ENCODE results near the gene SC5D. TPM values are rescaled to one million over a fixed set of nuclear protein-coding genes. Genes with fewer than 3 reads are reported as not detected.
A peak's percentile ranks its signal among the peaks of the same experiment; 100 is the strongest.

The SC5D gene, protein sequence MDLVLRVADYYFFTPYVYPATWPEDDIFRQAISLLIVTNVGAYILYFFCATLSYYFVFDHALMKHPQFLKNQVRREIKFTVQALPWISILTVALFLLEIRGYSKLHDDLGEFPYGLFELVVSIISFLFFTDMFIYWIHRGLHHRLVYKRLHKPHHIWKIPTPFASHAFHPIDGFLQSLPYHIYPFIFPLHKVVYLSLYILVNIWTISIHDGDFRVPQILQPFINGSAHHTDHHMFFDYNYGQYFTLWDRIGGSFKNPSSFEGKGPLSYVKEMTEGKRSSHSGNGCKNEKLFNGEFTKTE
- 18.7 TPM for total RNA-seq
- long read RNA-seq, transcript SC5D-201 (5 exons, 2,456 nt): major isoform, 17 of 18 reads
- long read RNA-seq, partial matches to known transcripts: 0 of 18 reads
- long read RNA-seq, other reads (novel, unspliced or antisense): 1 of 18 reads

DNA sequence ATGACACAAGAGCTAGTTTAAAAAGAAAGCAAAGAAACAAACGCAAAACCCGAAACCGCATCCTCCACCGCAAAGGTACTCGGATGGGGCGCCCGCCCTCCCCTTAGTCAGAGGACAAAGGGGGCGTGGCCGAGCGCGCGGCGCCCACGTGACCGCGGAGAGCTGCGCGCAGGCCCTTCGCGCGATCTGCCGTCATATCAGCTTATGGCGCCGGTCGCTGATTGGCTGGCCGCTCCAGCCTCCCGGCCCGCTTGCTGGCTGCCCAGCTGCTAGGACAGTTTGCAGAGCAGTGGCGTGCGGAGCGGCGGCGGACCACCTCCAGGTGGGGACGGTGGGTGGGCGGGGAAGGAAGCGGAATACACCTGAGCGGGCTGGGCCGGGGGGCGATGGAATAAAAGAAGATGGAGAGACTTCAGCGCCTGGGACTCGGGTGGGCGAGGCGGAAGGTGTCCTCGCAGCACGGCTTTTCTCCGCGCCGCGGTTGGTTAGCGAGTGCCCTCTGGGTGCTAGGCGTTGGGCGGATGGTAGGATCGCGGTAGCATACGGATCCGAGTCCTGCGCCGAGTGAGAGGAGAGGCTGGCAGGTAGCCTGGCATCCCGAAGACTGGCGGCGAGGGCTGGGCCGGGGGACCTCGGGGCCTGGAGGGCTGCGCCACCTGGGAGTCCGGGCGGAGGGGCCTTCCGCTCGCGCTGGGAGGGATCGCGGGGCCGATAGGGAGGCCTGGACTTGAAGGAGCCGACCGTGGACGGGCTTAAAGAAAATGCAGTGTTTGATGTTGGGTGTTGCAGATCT is at the start of gene SC5D:
SC5D (plus strand) TSS at position 277 of the 793 bp plus-strand sequence. CDS start 10,605 bp downstream, outside the sequence.
- Histone ChIP-seq H3K27me3 (ENCODE audit: low read depth) (no peaks in the 10 kb centered on the region), H3K36me3 (no peaks in the 10 kb centered on the region), H3K4me3 (peak within 1 kb of the TSS; percentile 81), H3K4me1 (peaks cover 26% of the 10 kb centered on the region), H3K9me3 (replicated peaks) (no peaks in the 10 kb centered on the region), H3K27ac (replicated peaks) (peak within 1 kb of the TSS; percentile 84)
- TF ChIP-seq, protein P1, sequence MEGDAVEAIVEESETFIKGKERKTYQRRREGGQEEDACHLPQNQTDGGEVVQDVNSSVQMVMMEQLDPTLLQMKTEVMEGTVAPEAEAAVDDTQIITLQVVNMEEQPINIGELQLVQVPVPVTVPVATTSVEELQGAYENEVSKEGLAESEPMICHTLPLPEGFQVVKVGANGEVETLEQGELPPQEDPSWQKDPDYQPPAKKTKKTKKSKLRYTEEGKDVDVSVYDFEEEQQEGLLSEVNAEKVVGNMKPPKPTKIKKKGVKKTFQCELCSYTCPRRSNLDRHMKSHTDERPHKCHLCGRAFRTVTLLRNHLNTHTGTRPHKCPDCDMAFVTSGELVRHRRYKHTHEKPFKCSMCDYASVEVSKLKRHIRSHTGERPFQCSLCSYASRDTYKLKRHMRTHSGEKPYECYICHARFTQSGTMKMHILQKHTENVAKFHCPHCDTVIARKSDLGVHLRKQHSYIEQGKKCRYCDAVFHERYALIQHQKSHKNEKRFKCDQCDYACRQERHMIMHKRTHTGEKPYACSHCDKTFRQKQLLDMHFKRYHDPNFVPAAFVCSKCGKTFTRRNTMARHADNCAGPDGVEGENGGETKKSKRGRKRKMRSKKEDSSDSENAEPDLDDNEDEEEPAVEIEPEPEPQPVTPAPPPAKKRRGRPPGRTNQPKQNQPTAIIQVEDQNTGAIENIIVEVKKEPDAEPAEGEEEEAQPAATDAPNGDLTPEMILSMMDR (IDR thresholded peaks at IDR 0.05; ENCODE audit: borderline replicate concordance): no peak
- peak; percentile 95 for DNase-seq
- intact Hi-C loops (cut with micrococcal nuclease): no loop called here

DNA sequence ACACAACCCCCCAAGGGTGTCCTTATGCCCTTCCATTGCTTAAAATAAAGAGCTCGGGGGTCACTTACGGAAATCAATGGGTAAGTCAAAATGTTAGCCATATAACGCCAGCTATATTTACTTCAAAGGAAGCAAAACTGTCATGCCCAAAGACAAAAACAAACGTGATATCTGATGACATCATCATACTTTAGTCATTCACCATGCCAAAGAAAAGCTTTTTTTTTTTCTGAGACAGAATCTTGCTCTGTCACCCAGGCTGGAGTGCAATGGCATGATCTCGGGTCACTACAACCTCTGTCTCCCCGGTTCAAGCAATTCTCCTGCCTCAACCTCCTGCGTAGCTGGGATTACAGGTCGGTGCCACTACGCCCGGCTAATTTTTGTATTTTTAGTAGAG is 47.7 kb upstream of the SC5D start:
- Histone ChIP-seq H3K27ac (replicated peaks) (no peak overlapping the region), H3K4me3 (no peak overlapping the region), H3K4me1 (peaks cover 3% of the 10 kb centered on the region), H3K27me3 (ENCODE audit: low read depth) (peaks cover 10% of the 10 kb centered on the region), H3K36me3 (no peaks in the 10 kb centered on the region), H3K9me3 (replicated peaks) (no peaks in the 10 kb centered on the region)
- intact Hi-C loops (cut with micrococcal nuclease): no loop called here
- TF ChIP-seq, protein P1 (IDR thresholded peaks at IDR 0.05; ENCODE audit: borderline replicate concordance): no peak
- no peak for DNase-seq

DNA sequence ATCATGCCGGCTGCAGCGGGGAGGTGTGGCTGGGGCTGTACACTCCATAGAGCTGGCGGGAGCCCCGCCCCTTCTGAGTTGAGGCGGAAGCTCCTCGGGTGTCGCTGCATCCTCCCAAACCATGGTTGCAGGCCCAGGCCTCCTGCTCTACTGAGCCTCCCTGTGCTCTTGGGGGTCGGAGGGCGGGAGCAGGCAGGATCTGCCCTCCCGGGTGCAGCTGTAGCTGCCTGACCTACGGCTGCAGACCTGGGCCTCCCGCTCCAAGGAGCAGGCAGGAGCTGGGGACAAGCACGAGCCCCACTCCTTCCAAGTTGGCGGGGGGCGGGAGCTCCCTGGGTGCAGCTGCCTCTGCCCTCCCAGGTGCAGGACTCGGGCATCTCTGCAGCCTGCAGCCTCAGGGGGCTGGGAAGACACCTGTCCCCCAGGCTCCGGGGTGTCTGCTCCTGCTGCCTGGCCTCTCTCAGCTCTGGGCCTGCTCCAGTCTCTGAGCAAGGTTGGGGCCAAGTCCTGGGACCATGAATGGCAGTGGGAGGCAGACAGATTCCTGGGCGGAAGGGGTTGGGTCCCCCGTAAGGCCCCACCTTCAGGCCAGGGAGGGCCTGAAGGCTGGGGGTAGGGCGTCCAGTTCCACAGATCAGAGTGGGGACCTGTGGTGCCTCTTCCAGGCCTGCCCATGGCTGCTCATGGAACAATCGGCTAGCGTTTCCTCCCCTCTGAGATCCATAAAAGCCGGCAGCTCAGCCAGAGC is 46.4 kb upstream of the SC5D start:
- DNase-seq: no peak
- no peak overlapping the region for H3K4me3 ChIP-seq
- intact Hi-C loops (cut with micrococcal nuclease): no loop called here
- peaks cover 3% of the 10 kb centered on the region for H3K4me1 ChIP-seq
- H3K27ac ChIP-seq (replicated peaks): no peak overlapping the region
- H3K9me3 ChIP-seq (replicated peaks): no peaks in the 10 kb centered on the region
- TF ChIP-seq, protein P1 (IDR thresholded peaks at IDR 0.05; ENCODE audit: borderline replicate concordance): no peak
- peaks cover 8% of the 10 kb centered on the region for H3K27me3 ChIP-seq (ENCODE audit: low read depth)
- no peaks in the 10 kb centered on the region for H3K36me3 ChIP-seq

DNA sequence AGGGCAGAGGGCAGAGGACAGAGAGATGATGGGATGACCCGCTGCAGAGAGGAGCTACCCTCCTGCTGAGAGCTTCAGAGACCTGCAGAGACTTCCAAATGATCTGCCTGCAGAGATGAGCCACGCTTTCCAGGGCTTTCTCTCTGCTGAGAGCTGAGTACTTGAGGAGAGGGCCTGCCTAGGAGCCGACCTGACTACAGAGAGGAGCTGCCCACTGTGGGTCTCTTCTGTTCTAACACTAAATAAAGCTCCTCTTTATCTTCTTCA is 45.9 kb upstream of the SC5D start:
- intact Hi-C loops (cut with micrococcal nuclease): no loop called here
- no peaks in the 10 kb centered on the region for H3K36me3 ChIP-seq
- no peak overlapping the region for H3K4me3 ChIP-seq
- H3K9me3 ChIP-seq (replicated peaks): no peaks in the 10 kb centered on the region
- peaks cover 3% of the 10 kb centered on the region for H3K27me3 ChIP-seq (ENCODE audit: low read depth)
- H3K27ac ChIP-seq (replicated peaks): no peak overlapping the region
- DNase-seq: no peak
- H3K4me1 ChIP-seq: peaks cover 3% of the 10 kb centered on the region
- TF ChIP-seq, protein P1 (IDR thresholded peaks at IDR 0.05; ENCODE audit: borderline replicate concordance): no peak

DNA sequence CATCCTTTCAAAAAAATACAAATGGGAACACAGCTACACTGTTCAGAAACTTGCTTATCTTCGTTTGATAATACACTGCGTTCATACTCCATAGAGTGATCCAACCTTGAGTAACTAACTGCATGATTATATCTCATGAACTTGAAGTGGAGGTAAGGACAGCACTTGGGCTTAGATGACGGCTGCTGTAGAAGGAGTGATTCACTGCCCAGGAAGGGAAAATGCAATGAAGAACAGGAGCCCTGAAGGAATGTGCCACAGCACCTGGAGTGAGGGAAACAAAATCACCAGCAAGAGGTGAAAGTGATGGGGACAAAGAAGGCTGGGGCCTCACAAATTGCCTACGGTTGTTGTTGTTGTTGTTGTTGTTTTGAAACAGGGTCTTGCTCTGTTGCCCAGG is 44.1 kb upstream of the SC5D start:
- H3K27ac ChIP-seq (replicated peaks): no peak overlapping the region
- H3K9me3 ChIP-seq (replicated peaks): no peaks in the 10 kb centered on the region
- peaks cover 1% of the 10 kb centered on the region for H3K27me3 ChIP-seq (ENCODE audit: low read depth)
- H3K4me1 ChIP-seq: peaks cover 3% of the 10 kb centered on the region
- intact Hi-C loops (cut with micrococcal nuclease): no loop called here
- no peak overlapping the region for H3K4me3 ChIP-seq
- DNase-seq: no peak
- TF ChIP-seq, protein P1 (IDR thresholded peaks at IDR 0.05; ENCODE audit: borderline replicate concordance): no peak
- H3K36me3 ChIP-seq: no peaks in the 10 kb centered on the region

All from left ventricle myocardium inferior (tissue), 1 donor.